ENCODE results near the gene PAWR. TPM values are rescaled to one million over a fixed set of nuclear protein-coding genes. Genes with fewer than 3 reads are reported as not detected.

PAWR gene
- total and polyA plus RNA-seq, 2 of the 13 experiments (the other 11 are each of a cell fraction or from before 2014, with no cell fraction given): 29.1 to 36.1 TPM

- TF ChIP-seq, protein P1, sequence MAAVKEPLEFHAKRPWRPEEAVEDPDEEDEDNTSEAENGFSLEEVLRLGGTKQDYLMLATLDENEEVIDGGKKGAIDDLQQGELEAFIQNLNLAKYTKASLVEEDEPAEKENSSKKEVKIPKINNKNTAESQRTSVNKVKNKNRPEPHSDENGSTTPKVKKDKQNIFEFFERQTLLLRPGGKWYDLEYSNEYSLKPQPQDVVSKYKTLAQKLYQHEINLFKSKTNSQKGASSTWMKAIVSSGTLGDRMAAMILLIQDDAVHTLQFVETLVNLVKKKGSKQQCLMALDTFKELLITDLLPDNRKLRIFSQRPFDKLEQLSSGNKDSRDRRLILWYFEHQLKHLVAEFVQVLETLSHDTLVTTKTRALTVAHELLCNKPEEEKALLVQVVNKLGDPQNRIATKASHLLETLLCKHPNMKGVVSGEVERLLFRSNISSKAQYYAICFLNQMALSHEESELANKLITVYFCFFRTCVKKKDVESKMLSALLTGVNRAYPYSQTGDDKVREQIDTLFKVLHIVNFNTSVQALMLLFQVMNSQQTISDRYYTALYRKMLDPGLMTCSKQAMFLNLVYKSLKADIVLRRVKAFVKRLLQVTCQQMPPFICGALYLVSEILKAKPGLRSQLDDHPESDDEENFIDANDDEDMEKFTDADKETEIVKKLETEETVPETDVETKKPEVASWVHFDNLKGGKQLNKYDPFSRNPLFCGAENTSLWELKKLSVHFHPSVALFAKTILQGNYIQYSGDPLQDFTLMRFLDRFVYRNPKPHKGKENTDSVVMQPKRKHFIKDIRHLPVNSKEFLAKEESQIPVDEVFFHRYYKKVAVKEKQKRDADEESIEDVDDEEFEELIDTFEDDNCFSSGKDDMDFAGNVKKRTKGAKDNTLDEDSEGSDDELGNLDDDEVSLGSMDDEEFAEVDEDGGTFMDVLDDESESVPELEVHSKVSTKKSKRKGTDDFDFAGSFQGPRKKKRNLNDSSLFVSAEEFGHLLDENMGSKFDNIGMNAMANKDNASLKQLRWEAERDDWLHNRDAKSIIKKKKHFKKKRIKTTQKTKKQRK (IDR thresholded peaks at IDR 0.05; ENCODE audit: low read length): no peak
Measured at GRCh38 chr12:79585147-79585546, 105.6 kb downstream of the PAWR start (continued).

DNA sequence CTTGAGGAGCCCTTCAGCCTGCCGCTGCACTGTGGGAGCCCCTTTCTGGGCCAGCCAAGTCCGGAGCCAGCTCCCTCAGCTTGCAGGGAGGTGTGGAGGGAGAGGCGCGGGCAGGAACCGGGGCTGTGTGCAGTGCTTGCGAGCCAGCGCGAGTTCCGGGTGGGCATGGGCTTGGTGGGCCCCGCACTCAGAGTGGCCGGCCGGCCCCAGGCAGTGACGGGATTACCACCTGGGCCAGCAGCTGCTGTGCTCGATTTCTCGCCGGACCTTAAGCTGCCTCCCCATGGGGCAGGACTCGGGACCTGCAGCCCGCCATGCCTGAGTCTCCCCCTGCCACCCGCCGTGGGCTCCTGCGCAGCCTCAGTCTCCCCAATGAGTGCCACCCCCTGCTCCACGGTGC lies 116.9 kb downstream of the PAWR start:
- ATAC-seq (no peak; the same call in 2 of the 3 replicates), FAIRE-seq (no peak), DNase-seq (ENCODE audit: low spot score) (no peak)
- TF ChIP-seq ZKSCAN1 (IDR thresholded peaks at IDR 0.05; ENCODE audit: low read length): no peak
- no peak for TF ChIP-seq ZNF615 (CRISPR knock-in tag; IDR thresholded peaks at IDR 0.05; ENCODE audit: borderline replicate concordance)
- peak; percentile 47 for TF ChIP-seq AGO2 (optimal IDR thresholded peaks at IDR 0.05; ENCODE audit: low read depth, low read length)
- TF ChIP-seq ZNF501 (CRISPR knock-in tag; IDR thresholded peaks at IDR 0.05): 0 out of 2 replicates have a peak, but pooled peaks have one; percentile 25
- TF ChIP-seq ZUFSP (CRISPR knock-in tag; IDR thresholded peaks at IDR 0.05; ENCODE audit: borderline replicate concordance): no peak
- TF ChIP-seq ZNF282 (IDR thresholded peaks at IDR 0.05; ENCODE audit: partially characterized antibody): no peak
- TF ChIP-seq ZBTB10 (CRISPR knock-in tag; IDR thresholded peaks at IDR 0.05; ENCODE audit: borderline replicate concordance): no peak
- Histone ChIP-seq H4K20me1 (ENCODE audit: insufficient read depth, low read length) (no peaks in the 10 kb centered on the region), H3K4me2 (ENCODE audit: low read depth, low read length) (no peak overlapping the region), H3K4me3 (replicated peaks in 1 of 3; ENCODE audit: insufficient read depth in 1 of 3, low read depth in 2 of 3, low read length in 3 of 3) (no peak overlapping the region), H3K79me2 (ENCODE audit: insufficient read depth, low read length) (peaks cover 3% of the 10 kb centered on the region), H3K9ac (ENCODE audit: insufficient read depth, low read depth, low read length) (no peak overlapping the region), H3K9me3 (ENCODE audit: low read length) (no peaks in the 10 kb centered on the region), H3K4me1 (ENCODE audit: insufficient read depth, low read length) (peaks cover 3% of the 10 kb centered on the region), H3K27me3 (ENCODE audit: control insufficient read depth in 1 of 2, insufficient read depth in 2 of 2, low read length in 2 of 2) (no peaks in the 10 kb centered on the region), H2AFZ (ENCODE audit: low read length) (no peak overlapping the region), H3K36me3 (replicated peaks in 1 of 2; ENCODE audit: control insufficient read depth in 1 of 2, insufficient read depth in 2 of 2, low read length in 2 of 2) (peaks cover 6 to 9% of the 10 kb centered on the region in 2 experiments; a peak in 4 of 5 replicates), H3K27ac (ENCODE audit: extremely low read length, insufficient read depth, low read length) (no peak overlapping the region)
- POLR2A ChIA-PET: no interaction called here
- WGBS (ENCODE audit: low lambda C conversion rate): 100% methylated on average over 1 of the region's 22 CpGs
- no TSS peak for BruUV-seq (replicated peaks)
- intact Hi-C loops (cut with micrococcal nuclease; ENCODE audit: unreplicated experiment) (no loop called here), in situ Hi-C loops (cut with HindIII; ENCODE audit: extremely low pct_ligation_motif_present, low pct_unique_long_range_greater_than_20kb) (loop anchor here (25.0 kb wide), 1 partner anchor 113 kb away; the partner anchor contains the start of gene PAWR)
- CTCF ChIA-PET (ENCODE audit: low intra/inter-chr PET ratio, low total read pairs): no interaction called here
